HEK293 (cell line): ENCODE data around the gene PIP5K1B.

ENCODE experiments used
- CTCF ChIP-seq: fragments of 450-650 bp; formaldehyde crosslinking; IDR thresholded peaks from 2 replicates; pipeline ENCODE4 v1.5.1; 2016; ENCODE audit warnings: missing biosample characterization, missing genetic modification characterization
- RBAK ChIP-seq: fragments of 450-650 bp; formaldehyde crosslinking; IDR thresholded peaks from 2 replicates; pipeline ENCODE4 v1.5.1; 2016; ENCODE audit warnings: missing biosample characterization, missing genetic modification characterization
- WT1 ChIP-seq: fragments of 450-650 bp; formaldehyde crosslinking; IDR thresholded peaks from 2 replicates; pipeline ENCODE4 v1.5.1; 2016; ENCODE audit warnings: missing biosample characterization, missing genetic modification characterization
- ZBTB7A ChIP-seq: fragments of 450-650 bp; formaldehyde crosslinking; IDR thresholded peaks from 2 replicates; pipeline ENCODE4 v1.5.1; 2016; ENCODE audit warnings: low read depth, missing biosample characterization, missing genetic modification characterization
- TF ChIP-seq, protein P1 (sequence below): fragments of 450-650 bp; formaldehyde crosslinking; IDR thresholded peaks from 2 replicates; pipeline ENCODE4 v1.5.1; 2016; ENCODE audit warnings: missing biosample characterization, missing genetic modification characterization
- TF ChIP-seq, protein P2 (sequence below): fragments of 450-650 bp; formaldehyde crosslinking; IDR thresholded peaks from 2 replicates; pipeline ENCODE4 v1.5.1; 2016; ENCODE audit warnings: missing biosample characterization, missing genetic modification characterization

DNA sequence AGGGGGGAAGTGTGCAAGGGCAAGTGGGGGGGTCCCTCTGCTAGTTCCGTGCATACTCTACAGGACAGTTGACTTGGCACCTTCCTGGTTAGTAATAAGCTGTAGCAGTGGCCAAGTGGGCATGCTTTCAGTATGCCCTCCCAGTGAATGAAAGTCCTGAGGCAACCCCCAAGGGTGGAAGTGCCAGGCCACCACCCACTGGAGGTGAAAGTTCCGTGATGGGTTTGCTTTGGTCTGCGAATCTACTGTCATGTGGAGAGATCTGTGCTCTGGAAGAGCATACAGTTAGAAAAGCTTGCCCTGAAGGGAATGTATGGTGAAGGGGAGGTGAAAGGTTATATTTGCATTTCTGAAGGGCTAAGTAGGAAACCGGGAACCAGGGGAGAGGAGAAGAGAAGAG is 340.8 kb downstream of the PIP5K1B start:
- no peak for TF ChIP-seq CTCF (tag by site-specific recombination)
- no peak for TF ChIP-seq ZBTB7A (tag by site-specific recombination)
- TF ChIP-seq WT1 = no peak
- TF ChIP-seq RBAK = no peak
- TF ChIP-seq, protein P1, sequence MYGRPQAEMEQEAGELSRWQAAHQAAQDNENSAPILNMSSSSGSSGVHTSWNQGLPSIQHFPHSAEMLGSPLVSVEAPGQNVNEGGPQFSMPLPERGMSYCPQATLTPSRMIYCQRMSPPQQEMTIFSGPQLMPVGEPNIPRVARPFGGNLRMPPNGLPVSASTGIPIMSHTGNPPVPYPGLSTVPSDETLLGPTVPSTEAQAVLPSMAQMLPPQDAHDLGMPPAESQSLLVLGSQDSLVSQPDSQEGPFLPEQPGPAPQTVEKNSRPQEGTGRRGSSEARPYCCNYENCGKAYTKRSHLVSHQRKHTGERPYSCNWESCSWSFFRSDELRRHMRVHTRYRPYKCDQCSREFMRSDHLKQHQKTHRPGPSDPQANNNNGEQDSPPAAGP (tag by site-specific recombination) = no peak
- TF ChIP-seq, protein P2, sequence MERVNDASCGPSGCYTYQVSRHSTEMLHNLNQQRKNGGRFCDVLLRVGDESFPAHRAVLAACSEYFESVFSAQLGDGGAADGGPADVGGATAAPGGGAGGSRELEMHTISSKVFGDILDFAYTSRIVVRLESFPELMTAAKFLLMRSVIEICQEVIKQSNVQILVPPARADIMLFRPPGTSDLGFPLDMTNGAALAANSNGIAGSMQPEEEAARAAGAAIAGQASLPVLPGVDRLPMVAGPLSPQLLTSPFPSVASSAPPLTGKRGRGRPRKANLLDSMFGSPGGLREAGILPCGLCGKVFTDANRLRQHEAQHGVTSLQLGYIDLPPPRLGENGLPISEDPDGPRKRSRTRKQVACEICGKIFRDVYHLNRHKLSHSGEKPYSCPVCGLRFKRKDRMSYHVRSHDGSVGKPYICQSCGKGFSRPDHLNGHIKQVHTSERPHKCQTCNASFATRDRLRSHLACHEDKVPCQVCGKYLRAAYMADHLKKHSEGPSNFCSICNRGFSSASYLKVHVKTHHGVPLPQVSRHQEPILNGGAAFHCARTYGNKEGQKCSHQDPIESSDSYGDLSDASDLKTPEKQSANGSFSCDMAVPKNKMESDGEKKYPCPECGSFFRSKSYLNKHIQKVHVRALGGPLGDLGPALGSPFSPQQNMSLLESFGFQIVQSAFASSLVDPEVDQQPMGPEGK (tag by site-specific recombination) = no peak
